ENCODE results near the gene PRDM13. TPM values are rescaled to one million over a fixed set of nuclear protein-coding genes. Genes with fewer than 3 reads are reported as not detected.

PRDM13 gene
- total RNA-seq (2022; extraction: Qiagen RNA extraction; ENCODE audit: low read depth): 0.81 to 1.2 TPM (median 0.87 TPM) in 5 replicates

GRCh38 chr6:99606656-99607415 is at the start of gene PRDM13:
Gene PRDM13 (plus strand): TSS chr6:99606833. CDS start chr6:99607035, 202 bp downstream.

GRCh38 chr6:99568103-99568933 is 38.3 kb upstream of the PRDM13 start, which contains the start of gene CCNC:
Gene CCNC (minus strand): TSS chr6:99568660. CDS start chr6:99568527, 133 bp downstream.

Other genes starting within 250 kb of the PRDM13 start
- gene COQ3, start 212.6 kb upstream of the PRDM13 start, total RNA-seq (2022; extraction: Qiagen RNA extraction; ENCODE audit: low read depth): 10.1 to 12.5 TPM (median 10.7 TPM) in 5 replicates
- gene PNISR, start 181.5 kb upstream of the PRDM13 start, total RNA-seq (2022; extraction: Qiagen RNA extraction; ENCODE audit: low read depth): 18.3 to 31.9 TPM (median 27.1 TPM) in 5 replicates
- 3.2 to 5.9 TPM (median 5.0 TPM) in 5 replicates for gene USP45, start 91.4 kb upstream of the PRDM13 start, total RNA-seq (2022; extraction: Qiagen RNA extraction; ENCODE audit: low read depth)
- 27.0 to 35.6 TPM (median 31.1 TPM) in 5 replicates for gene CCNC, start 38.2 kb upstream of the PRDM13 start, total RNA-seq (2022; extraction: Qiagen RNA extraction; ENCODE audit: low read depth)